ENCODE data around the gene CARMIL3. TPM values are rescaled to one million over a fixed set of nuclear protein-coding genes. Genes with fewer than 3 reads are reported as not detected.
"Not testable (repeated sequence)": the region's sequence is repeated elsewhere in the genome, so short reads cannot be mapped to it uniquely, and the experiment has no call there.

Gene CARMIL3, protein sequence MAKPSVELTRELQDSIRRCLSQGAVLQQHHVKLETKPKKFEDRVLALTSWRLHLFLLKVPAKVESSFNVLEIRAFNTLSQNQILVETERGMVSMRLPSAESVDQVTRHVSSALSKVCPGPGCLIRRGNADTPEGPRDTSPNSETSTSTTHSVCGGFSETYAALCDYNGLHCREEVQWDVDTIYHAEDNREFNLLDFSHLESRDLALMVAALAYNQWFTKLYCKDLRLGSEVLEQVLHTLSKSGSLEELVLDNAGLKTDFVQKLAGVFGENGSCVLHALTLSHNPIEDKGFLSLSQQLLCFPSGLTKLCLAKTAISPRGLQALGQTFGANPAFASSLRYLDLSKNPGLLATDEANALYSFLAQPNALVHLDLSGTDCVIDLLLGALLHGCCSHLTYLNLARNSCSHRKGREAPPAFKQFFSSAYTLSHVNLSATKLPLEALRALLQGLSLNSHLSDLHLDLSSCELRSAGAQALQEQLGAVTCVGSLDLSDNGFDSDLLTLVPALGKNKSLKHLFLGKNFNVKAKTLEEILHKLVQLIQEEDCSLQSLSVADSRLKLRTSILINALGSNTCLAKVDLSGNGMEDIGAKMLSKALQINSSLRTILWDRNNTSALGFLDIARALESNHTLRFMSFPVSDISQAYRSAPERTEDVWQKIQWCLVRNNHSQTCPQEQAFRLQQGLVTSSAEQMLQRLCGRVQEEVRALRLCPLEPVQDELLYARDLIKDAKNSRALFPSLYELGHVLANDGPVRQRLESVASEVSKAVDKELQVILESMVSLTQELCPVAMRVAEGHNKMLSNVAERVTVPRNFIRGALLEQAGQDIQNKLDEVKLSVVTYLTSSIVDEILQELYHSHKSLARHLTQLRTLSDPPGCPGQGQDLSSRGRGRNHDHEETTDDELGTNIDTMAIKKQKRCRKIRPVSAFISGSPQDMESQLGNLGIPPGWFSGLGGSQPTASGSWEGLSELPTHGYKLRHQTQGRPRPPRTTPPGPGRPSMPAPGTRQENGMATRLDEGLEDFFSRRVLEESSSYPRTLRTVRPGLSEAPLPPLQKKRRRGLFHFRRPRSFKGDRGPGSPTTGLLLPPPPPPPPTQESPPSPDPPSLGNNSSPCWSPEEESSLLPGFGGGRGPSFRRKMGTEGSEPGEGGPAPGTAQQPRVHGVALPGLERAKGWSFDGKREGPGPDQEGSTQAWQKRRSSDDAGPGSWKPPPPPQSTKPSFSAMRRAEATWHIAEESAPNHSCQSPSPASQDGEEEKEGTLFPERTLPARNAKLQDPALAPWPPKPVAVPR (N-terminal part only)
- 0.05 TPM for total RNA-seq
- long read RNA-seq, partial matches to known transcripts, result 0 of 1 reads
- long read RNA-seq, other reads (novel, unspliced or antisense), result 1 of 1 reads

DNA sequence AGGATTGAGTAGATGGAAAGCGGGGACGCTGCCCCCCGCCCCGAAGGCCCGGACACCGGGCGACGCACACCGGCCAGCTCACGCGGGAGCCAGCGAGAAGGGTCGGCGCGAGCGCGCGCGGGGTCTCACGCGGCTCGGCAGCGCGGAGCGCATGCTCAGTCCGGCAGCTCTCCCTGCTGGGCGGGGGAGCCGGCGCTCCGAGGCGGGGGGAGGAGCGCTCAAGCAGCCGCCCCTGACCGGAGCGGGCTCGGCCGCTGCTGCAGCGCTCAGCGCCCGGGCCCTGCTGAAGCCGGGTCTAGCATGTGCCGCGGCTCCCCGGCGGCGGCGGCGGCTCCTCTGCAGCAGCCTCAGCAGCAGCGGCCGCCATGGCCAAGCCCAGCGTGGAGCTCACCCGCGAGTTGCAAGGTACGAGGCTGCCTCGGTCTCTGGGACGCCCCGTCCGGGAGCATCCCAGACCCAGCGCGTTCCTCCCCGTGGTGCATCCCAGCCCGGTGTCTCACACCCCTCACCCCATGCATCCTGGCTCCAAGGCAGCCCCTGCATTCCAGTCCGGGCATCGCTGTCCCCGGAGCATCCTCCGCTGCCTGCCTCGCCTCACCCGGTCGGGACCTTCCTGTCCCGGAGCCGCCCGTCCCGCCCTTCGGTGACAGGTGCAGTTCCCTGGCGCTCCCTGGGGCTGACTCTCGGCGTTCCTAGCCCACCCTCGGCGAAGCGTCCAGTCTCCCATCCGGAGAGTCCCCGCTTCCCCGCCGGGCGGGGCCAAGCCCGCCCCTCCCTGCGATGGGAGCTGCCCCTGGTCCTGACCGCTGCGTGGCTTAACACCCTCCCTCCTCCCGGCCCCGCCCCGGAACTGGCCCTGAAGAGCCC, at the start of gene CARMIL3:
Gene CARMIL3, plus strand, starts transcription at position 221 of the 867 bp plus-strand sequence. Its CDS starts 145 bp downstream, at position 366.
- no peak for DNase-seq (ENCODE audit: low spot score)
- intact Hi-C loops (cut with DNase I), result no loop called here

DNA sequence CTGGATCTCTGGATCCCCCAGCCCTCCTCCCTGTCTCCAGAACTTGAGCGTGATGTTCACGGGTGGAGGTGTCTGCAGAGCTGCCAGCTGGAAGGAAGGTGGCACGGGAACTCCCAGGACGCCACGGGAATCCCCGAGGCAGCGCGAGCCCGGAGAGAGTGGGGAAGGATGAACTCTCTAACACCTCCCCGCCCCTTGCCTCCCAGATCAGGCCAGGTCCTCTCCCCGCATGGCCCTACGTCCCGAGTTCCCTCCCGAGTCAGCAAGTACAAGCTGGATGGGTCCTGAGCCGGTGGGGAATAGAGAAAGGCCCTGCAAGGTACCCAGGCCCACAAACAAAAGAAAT, 45.4 kb upstream of the CARMIL3 start:
- DNase-seq (ENCODE audit: low spot score); intact Hi-C loops (cut with DNase I): not testable (repeated sequence)

DNA sequence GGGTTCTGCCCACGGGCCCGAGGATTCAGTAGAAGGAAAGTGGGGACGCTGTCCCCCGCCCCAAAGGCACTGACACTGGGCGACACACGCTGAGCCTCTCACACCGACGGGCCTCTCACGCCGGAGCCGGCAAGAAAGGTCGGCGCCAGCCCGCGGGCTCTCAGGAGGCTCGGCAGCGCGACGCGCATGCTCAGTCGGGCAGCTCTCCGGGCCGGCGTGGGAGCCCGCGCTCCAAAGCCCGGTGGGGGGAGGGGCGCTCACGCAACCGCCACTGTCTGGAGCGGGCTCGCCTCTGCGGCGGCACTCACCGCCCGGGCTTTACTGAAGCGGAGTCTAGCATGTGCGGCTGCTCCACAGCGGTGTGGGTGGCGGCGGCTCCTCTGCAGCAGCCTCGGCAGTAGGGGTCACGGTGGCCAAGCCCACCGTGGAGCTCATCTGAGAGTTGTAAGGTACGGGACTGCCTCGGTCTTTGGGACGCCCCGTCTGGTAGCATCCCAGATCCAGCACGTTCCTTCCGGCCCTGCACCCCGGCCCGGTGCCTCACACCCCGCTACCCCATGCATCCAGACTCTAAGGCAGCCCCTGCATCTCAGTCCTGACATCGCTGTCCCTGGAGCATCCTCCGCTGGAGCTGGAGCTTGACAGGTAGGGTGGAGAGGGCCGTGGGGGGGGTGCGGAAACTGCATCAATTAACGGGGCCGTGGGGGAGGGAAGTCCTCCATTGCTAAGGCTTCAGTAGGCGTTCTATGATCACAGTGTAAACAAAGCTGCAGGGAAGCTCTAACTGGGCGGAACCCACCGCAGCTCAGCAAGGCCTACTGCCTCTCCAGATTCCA, 44.8 kb upstream of the CARMIL3 start:
- intact Hi-C loops (cut with DNase I), result not testable (repeated sequence)

DNA sequence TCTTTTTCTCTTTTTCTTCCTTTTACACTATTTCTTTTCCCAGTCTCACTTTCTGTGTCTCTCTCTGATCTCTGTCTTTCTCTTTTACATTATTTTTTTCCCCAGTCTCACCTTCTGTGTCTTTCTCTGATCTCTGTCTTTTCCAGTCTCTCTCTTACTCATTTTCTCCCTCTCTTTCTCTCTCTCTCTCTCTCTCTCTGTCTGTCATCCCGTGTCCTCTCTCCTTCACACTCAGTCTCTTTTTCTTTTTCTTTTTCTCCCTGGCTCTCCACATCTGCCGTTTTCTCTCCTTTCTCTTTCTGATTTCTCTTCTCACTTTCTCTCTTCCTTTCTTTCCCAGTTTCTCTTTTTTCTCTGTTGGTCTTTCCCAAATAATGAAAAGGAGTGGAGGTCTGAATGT, 40.8 kb upstream of the CARMIL3 start:
- DNase-seq (ENCODE audit: low spot score), result no peak
- intact Hi-C loops (cut with DNase I), result loop anchor here (5.0 kb wide), 1 partner anchor 81 kb away; the partner anchor contains the start of gene PCK2

More for the DNA sequence above, 44.8 kb upstream of the CARMIL3 start:
- peak; percentile 80 for DNase-seq (ENCODE audit: low spot score)

DNA sequence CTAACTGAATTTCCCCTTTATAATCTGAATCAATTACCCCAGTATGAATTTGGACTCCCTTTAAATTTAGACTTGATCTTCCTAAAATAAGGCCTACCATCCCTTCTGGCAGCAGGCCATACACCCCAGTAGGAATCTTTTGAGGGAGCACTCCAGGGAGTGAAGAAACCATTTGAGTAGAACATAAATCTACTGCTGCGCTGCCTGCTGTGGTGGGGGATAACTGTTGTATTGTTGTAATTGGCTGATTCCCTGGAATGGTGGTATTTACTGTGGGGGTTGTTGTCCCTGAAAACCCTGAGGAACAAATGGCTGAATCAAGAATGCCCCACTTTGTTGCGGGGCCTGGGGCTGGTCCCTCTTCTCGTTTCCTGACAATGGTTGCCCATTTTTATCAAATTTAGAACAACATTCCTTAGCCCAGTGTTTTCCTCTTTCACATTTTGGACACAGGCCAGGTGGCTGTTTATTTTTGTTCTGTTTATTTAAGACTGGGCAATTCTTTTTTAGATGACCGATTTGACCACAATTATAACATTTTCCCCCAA, 39.0 kb upstream of the CARMIL3 start:
- not testable (repeated sequence) for DNase-seq (ENCODE audit: low spot score)
- intact Hi-C loops (cut with DNase I), result loop anchor here (5.0 kb wide), 1 partner anchor 80 kb away; the partner anchor contains the start of gene PCK2

DNA sequence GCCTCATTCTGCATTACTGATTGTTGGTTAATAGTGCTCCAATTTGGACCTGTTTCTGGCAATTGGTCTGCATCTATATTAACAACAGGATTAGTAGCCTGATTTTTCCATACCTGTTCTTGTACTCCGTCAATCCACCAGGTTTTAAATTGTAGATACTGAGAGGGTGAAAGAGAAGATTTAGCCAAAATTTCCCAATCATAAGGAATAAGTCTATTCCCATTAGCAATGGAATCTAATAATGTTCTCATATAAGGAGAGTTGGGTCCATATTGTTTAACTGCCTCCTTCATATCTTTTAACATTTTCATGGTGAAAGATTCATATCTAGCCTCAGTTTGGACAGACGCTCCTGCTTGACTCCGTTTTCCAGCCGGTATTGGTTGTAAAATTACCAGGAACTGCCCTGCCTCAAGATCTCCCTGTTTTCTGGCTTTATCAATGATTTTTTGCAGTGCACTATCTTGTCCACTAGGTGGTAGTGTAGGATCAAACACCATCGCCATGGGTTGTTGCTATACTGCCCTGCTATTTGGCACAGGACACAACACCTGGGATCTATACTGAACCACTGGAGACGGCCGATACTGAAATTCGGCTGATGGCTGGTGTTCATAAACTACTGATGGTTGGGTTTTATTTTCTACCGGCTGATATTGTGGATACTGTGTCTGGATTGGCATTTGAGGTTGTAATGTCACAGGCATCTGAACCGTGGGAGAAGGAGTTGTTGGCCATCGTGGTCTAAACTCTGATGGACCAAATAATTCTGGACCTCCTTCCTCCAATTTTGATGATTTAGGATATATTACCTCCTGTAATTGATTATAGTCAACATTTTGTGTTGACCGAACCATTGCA, 37.9 kb upstream of the CARMIL3 start:
- DNase-seq (ENCODE audit: low spot score), result no peak
- intact Hi-C loops (cut with DNase I), result loop anchor here (1.0 to 5.0 kb wide), 3 partner anchors 22 to 78 kb away; partner anchors contain the start of gene PCK2

DNA sequence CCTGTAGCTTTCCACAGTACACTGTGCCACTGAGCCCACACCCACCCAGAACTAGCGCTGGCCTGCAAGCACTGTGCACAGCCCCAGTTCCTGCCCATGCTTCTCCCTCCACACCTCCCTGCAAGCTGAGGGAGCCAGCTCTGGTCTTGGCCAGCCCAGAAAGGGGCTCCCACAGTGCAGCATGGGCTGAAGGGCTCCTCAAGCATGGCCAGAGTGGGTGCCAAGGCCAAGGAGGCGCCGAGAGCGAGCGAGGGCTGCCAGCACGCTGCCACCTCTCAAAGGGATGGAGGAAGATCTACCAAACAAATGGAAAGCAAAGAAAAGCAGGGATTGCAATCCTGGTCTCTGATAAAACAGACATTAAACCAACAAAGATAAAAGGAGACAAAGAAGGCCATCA, 36.1 kb upstream of the CARMIL3 start:
- intact Hi-C loops (cut with DNase I), result loop anchor here (2.0 kb wide), 1 partner anchor 41 kb away; no protein-coding TSS in a partner anchor

DNA sequence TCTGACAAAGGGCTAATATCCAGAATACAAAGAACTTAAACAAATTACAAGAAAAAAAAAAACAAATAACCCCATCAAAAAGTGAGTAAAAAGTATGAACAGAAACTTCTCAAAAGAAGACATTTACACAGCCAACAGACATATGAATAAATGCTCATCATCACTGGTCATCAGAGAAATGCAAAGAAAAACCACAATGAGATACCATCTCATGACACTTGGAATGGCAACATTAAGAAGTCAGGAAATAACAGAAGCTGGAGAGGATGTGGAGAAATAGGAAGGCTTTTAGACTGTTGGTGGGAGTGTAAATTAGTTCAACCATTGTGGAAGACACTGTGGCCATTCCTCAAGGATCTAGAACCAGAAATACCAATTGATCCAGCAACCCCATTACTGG, 32.8 kb upstream of the CARMIL3 start:
- intact Hi-C loops (cut with DNase I); DNase-seq (ENCODE audit: low spot score): not testable (repeated sequence)

More for the DNA sequence above, 36.1 kb upstream of the CARMIL3 start:
- not testable (repeated sequence) for DNase-seq (ENCODE audit: low spot score)

DNA sequence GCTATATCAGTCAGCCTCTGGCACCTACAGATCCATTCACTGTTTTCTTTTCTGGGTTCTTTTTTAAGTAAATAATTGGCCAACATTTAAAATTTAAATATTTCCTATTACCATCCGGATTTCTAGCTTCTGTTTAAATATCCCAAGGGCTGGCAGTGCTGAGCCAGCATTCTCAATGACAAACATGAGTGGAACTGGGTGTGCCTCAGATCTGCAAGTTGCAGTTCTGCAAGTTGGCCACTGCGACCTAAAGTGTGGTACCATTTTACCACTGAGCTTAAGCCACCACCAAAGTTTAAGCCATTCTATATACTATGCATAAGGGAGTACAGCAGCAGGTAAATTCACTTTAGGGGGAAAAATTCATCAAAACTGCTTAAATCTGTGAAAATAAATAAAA, 31.9 kb upstream of the CARMIL3 start:
- intact Hi-C loops (cut with DNase I); DNase-seq (ENCODE audit: low spot score): not testable (repeated sequence)

DNA sequence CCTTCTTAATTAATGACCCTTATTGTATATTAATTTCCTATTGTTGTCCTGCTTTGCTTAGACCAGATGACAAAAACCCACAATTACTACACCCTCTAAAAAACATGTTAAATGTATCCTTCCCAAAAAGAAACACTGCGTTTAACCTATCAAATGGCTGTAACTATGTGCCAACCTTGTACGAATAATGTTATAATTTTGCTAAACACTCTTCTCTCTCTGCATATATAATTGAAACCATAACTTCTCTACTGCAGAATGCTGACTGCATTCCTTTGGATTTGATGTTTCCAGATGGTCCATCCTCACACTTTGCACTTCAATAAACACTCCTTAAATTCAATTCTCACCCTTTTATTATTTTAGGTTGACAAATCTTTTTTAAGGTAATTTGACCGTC, 31.3 kb upstream of the CARMIL3 start:
- intact Hi-C loops (cut with DNase I); DNase-seq (ENCODE audit: low spot score): not testable (repeated sequence)

DNA sequence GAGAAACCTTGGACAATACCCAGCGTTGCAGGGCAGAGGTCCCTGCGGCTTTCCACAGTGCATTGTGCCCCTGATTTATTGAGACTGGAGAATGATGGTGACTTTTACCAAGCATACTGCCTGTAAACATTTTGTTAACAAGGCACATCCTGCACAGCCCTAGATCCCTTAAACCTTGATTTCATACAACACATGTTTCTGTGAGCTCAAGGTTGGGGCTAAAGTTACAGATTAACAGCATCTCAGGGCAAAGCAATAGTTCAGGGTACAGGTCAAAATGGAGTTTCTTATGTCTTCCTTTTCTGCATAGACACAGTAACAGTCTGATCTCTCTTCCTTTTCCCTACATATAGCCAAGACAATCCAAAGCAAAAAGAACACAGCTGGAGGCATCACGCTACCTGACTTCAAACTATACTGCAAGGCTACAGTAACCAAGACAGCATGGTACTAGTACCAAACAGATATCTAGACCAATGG, 26.8 kb upstream of the CARMIL3 start:
- intact Hi-C loops (cut with DNase I); DNase-seq (ENCODE audit: low spot score): not testable (repeated sequence)

DNA sequence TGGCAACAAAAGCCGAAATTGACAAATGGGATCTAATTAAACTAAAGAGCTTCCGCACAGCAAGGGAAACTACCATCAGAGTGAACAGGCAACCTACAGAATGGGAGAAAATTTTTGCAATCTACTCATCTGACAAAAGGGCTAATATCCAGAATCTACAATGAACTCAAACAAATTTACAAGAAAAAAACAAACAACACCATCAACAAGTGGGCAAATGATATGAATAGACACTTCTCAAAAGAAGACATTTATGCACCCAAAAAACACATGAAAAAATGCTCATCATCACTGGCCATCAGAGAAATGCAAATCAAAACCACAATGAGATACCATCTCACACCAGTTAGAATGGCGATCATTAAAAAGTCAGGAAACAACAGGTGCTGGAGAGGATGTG, 22.1 kb upstream of the CARMIL3 start:
- intact Hi-C loops (cut with DNase I); DNase-seq (ENCODE audit: low spot score): not testable (repeated sequence)

DNA sequence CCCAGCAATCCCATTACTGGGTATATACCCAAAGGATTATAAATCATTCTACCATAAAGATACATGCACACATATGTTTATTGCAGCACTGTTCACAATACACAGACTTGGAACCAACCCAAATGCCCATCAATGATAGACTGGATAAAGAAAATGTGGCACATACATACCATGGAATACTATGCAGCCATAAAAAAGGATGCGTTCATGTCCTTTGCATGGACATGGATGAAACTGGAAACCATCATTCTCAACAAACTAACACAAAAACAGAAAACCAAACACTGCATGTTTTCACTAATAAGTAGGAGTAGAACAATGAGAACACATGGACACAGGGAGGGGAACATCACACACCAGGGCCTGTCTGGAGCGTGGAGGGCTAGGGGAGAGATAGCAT, 20.5 kb upstream of the CARMIL3 start:
- intact Hi-C loops (cut with DNase I); DNase-seq (ENCODE audit: low spot score): not testable (repeated sequence)

DNA sequence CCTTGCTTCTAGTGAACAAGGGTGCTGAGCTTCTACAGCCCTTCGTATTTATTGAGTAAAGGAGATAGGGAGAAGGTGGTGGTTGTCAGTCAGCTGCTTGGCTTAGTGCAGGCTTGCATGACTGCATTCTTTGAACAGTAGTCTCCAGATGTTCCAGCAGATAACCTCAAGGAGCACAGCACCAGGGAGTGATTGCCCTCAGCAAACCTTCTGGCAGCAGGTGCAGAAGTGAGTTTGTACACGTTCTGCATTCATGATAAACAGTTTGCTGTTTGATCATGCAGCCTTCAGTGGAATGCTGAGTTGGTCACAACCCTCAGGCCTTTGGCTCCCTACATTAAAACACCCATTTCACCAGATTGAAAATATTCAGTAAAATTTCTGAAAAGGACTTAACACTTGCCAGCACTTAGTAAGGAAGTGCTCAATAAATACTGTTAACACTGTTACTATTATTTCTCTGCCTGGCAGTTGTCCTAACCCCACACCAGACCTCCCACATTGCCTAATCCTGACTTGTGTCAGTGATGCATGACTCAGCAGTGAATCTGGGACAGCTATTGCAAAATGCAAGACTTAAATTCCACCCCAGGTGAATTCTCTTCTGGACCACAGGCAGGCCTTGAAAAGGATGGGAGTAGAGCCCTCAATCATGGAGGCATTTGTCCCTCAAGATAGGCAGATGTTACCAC, 18.9 kb upstream of the CARMIL3 start:
- no peak for DNase-seq (ENCODE audit: low spot score)
- intact Hi-C loops (cut with DNase I), result no loop called here

DNA sequence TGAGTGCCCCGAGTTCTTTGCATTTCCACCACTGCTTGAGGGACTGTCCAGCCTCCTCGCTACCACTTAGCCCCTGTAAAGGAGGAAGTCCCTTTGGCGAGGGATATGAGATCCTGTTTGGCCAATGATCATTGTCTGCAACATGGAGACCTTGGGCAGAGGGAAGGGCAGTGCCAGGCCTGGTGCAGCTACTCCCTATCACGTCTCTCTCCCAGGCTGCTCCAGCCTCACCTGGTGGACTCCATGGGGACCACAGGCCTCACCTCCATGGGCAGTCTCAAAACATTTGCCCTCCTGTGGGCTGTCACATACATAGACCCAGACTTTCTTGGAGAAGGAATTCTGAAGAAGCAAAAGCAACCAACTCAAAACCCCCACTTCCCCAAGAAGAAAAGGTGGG, 16.0 kb upstream of the CARMIL3 start:
- intact Hi-C loops (cut with DNase I), result loop anchor here (1.0 kb wide), 1 partner anchor 21 kb away; no protein-coding TSS in a partner anchor
- not testable (repeated sequence) for DNase-seq (ENCODE audit: low spot score)

Data from cardiac septum (tissue), 1 donor.